DMS114 treated with DMSO at 0.1 percent for 48 hours (cell line): Measurements from ENCODE around the gene USP17L10.
"Not testable (repeated sequence)": the region's sequence is repeated elsewhere in the genome, so short reads cannot be mapped to it uniquely, and the experiment has no call there.

ENCODE experiments used
- DNase-seq: peaks from one replicate; lab custom pipeline; 2025; ENCODE audit not compliant: unreplicated experiment; lab: John Stamatoyannopoulos, UW

Gene USP17L10, protein sequence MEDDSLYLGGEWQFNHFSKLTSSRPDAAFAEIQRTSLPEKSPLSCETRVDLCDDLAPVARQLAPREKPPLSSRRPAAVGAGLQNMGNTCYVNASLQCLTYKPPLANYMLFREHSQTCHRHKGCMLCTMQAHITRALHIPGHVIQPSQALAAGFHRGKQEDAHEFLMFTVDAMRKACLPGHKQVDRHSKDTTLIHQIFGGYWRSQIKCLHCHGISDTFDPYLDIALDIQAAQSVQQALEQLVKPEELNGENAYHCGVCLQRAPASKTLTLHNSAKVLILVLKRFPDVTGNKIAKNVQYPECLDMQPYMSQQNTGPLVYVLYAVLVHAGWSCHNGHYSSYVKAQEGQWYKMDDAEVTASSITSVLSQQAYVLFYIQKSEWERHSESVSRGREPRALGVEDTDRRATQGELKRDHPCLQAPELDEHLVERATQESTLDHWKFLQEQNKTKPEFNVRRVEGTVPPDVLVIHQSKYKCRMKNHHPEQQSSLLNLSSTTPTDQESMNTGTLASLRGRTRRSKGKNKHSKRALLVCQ

DNA sequence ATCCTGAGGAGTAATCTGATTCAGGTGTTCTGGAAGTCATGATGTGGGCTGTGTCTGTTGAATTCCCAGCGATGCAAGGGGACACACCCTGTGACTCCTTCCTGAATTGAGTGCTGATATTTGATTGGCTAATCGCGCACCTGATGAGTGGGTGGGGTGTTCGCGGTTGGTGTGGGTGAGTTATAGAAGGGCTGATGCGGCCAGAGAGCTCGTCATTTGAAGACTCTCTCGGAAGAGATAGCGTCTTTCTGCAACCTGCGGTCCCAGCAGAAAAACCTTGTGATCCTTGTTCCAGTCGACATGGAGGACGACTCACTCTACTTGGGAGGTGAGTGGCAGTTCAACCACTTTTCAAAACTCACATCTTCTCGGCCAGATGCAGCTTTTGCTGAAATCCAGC is at the start of gene USP17L10:
Gene USP17L10 (plus strand): TSS at position 301 of the 400 bp plus-strand sequence. CDS start 0 bp downstream, at position 301.
- DNase-seq: not testable (repeated sequence)

- DNase-seq: not testable (repeated sequence)
These were observed 44.5 kb upstream of the USP17L10 start for GRCh38 chr4:9165990-9166389.

- DNase-seq: not testable (repeated sequence)
These were observed 40.5 kb upstream of the USP17L10 start, which contains the start of gene FAM90A26 for GRCh38 chr4:9169791-9170459. Gene FAM90A26, plus strand, starts transcription at chr4:9170409. Its CDS starts 2,764 bp downstream, at chr4:9173173.

DNA sequence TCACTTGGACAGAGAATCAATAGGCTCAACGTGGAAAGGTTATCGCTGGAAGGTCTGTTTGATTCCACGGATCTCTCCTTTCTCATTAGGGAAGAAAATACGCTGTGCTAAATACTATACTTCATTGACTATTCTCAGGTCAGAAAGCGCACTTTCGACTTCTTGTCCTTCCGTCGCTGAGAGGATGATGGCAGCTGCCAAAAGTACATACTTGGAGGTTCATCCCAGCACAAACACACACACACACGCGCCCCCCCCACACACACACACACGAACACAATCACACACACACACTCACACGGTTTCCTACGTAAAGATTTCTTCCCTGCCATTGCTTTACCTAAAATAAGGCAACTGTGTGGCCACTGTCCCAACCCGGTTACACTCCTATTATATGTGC is 4.2 kb downstream of the USP17L10 start:
- DNase-seq: not testable (repeated sequence)

- not testable (repeated sequence) for DNase-seq
These were observed 4.6 kb downstream of the USP17L10 start, which contains the start of gene USP17L11 for GRCh38 chr4:9215105-9215504. Gene USP17L11, plus strand, starts transcription at chr4:9215405. Its CDS starts 0 bp downstream, at chr4:9215405.

- DNase-seq: not testable (repeated sequence)
These were observed 9.4 kb downstream of the USP17L10 start, which contains the start of gene USP17L12 for GRCh38 chr4:9219852-9220251. Gene USP17L12, plus strand, starts transcription at chr4:9220152. Its CDS starts 0 bp downstream, at chr4:9220152.

DNA sequence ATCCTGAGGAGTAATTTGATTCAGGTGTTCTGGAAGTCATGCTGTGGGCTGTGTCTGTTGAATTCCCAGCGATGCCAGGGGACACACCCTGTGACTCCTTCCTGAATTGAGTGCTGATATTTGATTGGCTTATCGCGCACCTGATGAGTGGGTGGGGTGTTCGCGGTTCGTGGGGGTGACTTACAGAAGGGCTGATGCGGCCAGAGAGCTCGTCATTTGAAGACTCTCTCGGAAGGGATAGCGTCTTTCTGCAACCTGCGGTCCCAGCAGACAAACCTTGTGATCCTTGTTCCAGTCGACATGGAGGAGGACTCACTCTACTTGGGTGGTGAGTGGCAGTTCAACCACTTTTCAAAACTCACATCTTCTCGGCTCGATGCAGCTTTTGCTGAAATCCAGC is 14.1 kb downstream of the USP17L10 start, which contains the start of gene USP17L13:
Gene USP17L13 (plus strand): TSS at position 301 of the 400 bp plus-strand sequence. CDS start 0 bp downstream, at position 301.
- not testable (repeated sequence) for DNase-seq

- DNase-seq: not testable (repeated sequence)
These were observed 19.8 kb downstream of the USP17L10 start for GRCh38 chr4:9230249-9230648.

- not testable (repeated sequence) for DNase-seq
These were observed 23.6 kb downstream of the USP17L10 start, which contains the start of gene USP17L15 for GRCh38 chr4:9234085-9234484. Gene USP17L15, plus strand, starts transcription at chr4:9234385. Its CDS starts 0 bp downstream, at chr4:9234385.

DNA sequence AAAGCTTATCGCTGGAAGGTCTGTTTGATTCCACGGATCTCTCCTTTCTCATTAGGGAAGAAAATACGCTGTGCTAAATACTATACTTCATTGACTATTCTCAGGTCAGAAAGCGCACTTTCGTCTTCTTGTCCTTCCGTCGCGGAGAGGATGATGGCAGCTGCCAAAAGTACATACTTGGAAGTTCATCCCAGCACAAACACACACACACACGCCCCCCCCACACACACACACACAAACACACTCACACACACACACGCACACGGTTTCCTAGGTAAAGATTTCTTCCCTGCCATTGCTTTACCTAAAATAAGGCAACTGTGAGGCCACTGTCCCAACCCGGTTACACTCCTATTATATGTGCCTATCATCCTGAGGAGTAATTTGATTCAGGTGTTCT is 28.0 kb downstream of the USP17L10 start:
- DNase-seq: not testable (repeated sequence)

- DNase-seq: not testable (repeated sequence)
These were observed 33.1 kb downstream of the USP17L10 start, which contains the start of gene USP17L17 for GRCh38 chr4:9243579-9243978. Gene USP17L17, plus strand, starts transcription at chr4:9243879. Its CDS starts 0 bp downstream, at chr4:9243879.

GRCh38 chr4:9247953-9248680 is 37.7 kb downstream of the USP17L10 start, which contains the start of gene USP17L18:
Gene USP17L18, plus strand, starts transcription at chr4:9248630. Its CDS starts 0 bp downstream, at chr4:9248630.
- not testable (repeated sequence) for DNase-seq

DNA sequence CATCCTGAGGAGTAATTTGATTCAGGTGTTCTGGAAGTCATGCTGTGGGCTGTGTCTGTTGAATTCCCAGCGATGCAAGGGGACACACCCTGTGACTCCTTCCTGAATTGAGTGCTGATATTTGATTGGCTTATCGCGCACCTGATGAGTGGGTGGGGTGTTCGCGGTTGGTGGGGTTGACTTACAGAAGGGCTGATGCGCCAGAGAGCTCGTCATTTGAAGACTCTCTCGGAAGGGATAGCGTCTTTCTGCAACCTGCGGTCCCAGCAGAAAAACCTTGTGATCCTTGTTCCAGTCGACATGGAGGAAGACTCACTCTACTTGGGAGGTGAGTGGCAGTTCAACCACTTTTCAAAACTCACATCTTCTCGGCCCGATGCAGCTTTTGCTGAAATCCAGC is 42.6 kb downstream of the USP17L10 start, which contains the start of gene USP17L19:
Gene USP17L19 (plus strand): TSS at position 301 of the 400 bp plus-strand sequence. CDS start 0 bp downstream, at position 301.
- DNase-seq: not testable (repeated sequence)

- not testable (repeated sequence) for DNase-seq
These were observed 47.4 kb downstream of the USP17L10 start, which contains the start of gene USP17L20 for GRCh38 chr4:9257824-9258223. Gene USP17L20, plus strand, starts transcription at chr4:9258124. Its CDS starts 0 bp downstream, at chr4:9258124.
